ENCODE data around the gene PLEKHA5. TPM values are rescaled to one million over a fixed set of nuclear protein-coding genes. Genes with fewer than 3 reads are reported as not detected.

PLEKHA5 gene
- polyA plus RNA-seq, 1 donor = 14.7 TPM

DNA sequence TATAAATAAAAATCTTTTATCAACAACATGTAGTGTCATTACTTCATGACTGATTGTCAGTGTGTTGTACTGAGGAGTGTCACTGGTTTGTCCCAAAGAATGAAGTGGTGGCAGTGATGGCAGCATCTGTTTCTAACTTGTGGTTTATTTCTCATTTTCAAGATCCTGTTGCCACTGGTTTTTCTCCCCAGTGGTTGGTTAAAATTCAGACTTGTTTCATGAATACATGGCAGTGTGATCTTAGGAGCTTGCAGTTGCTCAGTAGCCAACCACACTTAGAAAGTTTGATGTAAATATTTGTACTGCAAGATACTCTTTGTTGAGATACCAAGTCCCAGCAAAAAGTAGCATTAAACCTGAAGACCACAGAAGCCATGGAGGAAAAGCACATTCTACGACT is 69.8 kb downstream of the PLEKHA5 start:
- DNase-seq (ENCODE audit: low read depth) = no peak

GRCh38 chr12:19200261-19200660 is 70.7 kb downstream of the PLEKHA5 start:
- DNase-seq (ENCODE audit: low read depth) = no peak

DNA sequence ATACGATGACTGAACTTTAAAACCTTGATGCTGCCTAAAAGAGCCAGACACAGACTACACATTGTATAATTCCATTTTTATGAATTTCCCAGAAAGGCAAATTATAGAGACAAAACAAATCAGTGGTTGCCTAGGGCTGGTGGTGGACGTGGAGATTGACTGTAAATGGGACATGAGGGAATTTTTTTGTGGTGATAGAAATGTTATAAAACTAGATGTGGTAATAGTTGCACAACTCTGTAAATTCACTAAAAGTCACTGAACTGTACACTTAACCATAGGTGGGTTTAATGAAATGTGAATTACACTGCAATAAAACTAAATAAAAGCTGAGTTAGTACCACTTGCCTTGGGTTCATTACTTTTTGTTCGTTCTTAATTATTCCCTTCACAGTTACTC is 72.1 kb downstream of the PLEKHA5 start:
- no peak for DNase-seq (ENCODE audit: low read depth)

GRCh38 chr12:19203013-19203412 is 73.5 kb downstream of the PLEKHA5 start:
- no peak for DNase-seq (ENCODE audit: low read depth)

- DNase-seq (ENCODE audit: low read depth) = no peak
Measured at GRCh38 chr12:19203539-19204506, 74.3 kb downstream of the PLEKHA5 start.

DNA sequence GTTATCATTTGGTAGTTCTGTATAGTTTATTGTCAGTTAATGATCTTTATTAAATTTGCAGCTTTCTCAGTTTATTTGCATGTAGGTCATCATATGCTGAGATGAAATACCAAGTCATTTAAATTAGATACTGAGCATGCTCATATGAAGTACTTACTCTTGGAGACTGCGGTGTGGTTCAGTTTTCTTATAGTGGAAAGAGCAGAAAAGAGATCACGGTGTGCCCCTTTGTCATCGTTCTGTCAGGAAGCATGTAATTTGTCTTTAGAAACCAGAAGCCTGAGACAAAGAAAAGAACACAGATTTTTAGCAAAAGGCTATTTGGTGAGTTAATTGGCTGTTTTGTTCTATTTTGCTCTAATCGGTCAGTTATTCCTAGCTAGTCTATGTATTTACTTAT is 75.6 kb downstream of the PLEKHA5 start:
- no peak for DNase-seq (ENCODE audit: low read depth)

DNA sequence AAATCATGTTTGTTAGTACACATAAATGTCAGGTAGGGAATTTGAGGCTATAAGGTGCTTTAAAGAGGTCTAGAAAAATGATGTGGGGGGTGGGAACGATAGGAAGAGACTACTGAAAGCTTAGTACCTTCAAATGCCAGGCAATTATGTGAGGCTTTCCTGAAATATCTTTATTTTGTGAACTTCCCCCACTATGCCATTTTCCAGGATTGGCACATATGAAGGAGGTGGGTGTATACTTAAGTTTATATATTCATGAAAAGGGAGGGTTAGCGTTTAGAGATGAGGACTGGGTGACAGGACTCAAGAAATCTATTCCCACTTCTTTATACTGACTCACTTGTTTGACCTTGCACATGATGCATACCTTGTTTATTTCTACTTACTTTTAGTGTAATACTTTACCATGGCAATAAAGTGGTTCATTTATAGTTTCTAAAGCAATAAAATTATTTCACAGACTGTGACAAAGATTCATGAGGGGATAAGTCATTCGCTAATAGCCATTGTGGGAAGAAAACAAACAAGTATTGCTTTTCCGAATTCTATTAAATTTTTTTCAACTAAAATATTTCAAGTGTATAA is 77.1 kb downstream of the PLEKHA5 start:
- DNase-seq (ENCODE audit: low read depth) = no peak

DNA sequence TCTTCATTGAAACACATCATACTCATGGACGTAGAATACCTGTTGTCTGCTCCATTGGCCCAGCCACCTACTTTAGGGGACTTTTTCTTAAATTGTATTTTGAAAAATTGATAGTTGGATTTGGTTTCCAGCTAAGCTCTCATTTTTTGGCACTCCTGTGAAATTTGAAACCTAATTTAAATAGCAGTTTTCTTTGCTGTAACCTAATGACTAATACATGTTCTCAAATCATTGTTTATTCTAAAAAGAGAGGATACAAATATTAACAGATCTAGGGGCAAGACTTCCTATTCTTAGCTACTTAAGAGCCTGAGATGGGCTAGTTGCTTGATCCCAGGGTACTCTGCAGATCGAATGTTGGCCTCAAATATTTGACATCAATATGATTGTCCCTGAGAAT is 78.9 kb downstream of the PLEKHA5 start:
- no peak for DNase-seq (ENCODE audit: low read depth)

GRCh38 chr12:19209661-19210060 is 80.1 kb downstream of the PLEKHA5 start:
- DNase-seq (ENCODE audit: low read depth) = no peak

DNA sequence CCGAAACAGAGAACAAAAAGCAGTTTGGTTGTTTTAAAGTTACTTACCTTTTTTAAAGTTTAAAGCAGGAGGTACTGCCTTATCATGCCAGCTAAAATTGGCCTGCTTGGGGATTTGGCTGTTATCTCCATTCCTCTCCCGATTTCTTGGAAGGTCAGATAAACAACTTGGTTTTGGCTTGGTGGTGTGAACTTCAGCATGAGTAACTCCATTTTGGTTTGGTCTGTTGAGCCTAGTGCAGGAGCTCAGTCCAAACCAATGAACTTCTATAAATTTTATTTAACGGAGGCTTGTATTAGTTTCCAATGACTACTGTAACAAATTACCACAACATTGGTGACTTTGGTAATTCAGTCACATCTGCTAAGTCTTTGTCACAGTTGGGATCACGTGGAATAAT is 82.3 kb downstream of the PLEKHA5 start:
- DNase-seq (ENCODE audit: low read depth) = no peak

DNA sequence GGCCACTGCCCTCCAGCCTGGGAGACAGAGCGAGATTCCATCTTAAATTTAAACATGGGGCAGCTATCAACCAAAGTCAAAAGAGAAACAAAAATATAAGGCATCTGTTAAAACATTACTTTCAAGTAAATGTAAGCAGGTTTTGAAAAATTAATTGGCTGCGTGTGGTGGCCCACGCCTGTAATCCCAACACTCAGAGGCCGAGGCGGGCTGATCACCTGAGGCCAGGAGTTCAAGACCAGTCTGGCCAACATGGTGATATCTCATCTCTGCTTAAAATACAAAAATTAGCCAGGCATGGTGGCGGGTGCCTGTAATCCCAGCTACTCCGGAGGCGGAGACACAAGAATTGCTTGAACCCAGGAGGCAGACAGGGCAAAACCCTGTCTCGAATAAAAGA is 82.7 kb downstream of the PLEKHA5 start:
- no peak for DNase-seq (ENCODE audit: low read depth)

- DNase-seq (ENCODE audit: low read depth) = no peak
Measured at GRCh38 chr12:19214020-19214419, 84.5 kb downstream of the PLEKHA5 start.

GRCh38 chr12:19215115-19215514 is 85.6 kb downstream of the PLEKHA5 start:
- DNase-seq (ENCODE audit: low read depth) = no peak

GRCh38 chr12:19217446-19217845 is 87.9 kb downstream of the PLEKHA5 start:
- DNase-seq (ENCODE audit: low read depth) = no peak

- DNase-seq (ENCODE audit: low read depth) = no peak
Measured at GRCh38 chr12:19220205-19220604, 90.7 kb downstream of the PLEKHA5 start.

DNA sequence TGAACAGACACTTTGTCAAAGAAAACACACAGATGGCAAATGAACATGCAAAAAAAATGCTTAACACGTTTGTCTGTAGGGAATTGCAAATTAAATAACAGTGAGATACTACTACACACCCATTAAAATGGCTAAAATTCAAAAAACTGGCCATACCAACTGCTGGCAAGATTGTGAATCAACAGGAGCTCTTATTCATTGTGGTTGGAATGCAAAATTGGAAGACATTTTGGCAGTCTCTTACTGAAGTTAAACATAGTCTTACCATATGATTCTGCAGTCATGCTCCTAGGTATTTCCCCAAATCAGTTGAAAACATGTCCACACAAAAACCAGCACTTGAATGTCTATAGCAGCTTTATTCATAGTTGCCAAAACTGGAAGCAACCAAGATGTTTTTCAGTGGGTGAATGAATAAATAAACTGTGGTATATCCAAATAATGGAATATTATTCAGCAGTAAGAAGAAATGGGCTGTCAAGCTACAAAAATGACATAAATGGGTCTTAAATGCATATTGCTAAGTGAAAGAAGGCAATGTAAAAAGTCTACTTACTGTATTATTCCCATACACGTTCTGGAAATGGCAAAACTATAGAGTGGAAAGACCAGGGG is 91.4 kb downstream of the PLEKHA5 start:
- no peak for DNase-seq (ENCODE audit: low read depth)

GRCh38 chr12:19222558-19222957 is 93.0 kb downstream of the PLEKHA5 start:
- no peak for DNase-seq (ENCODE audit: low read depth)

DNA sequence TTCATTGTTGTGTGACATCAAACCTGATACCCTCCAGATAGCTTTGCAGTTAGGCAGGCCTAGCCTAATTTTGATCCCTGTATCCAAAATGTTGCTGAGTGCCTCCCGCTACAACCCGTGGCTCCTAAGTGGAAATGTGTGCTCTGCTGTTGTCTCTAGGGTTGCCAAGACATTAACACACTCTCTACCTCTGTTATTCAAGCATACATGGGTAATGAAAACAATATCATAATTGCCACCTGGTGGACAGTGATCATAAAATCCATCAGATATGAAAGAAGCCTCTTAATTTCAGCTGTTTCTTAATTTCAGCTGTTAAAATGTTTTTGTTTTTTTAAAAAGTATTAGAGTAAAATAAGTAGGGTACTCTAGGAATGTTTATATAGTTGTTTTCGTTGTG is 93.5 kb downstream of the PLEKHA5 start:
- DNase-seq (ENCODE audit: low read depth) = no peak

DNA sequence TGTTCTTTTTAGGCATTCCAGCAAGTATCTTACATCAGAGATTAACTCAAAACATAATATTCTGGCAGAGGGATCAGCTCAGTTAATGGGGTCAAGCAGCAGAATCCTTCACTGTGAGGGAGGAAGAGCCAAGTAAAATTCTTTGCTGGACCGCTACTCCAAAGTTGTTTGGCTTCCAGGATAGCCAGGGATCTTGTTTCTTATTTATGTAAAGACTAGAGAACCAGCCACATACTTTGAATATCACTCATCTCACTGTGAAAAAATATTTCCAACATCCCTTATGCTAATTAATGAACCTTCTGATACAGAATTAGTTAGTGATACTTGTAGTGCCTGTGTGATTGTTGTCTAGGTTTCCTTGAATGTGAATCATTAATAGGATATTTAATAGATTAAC is 94.2 kb downstream of the PLEKHA5 start:
- DNase-seq (ENCODE audit: low read depth) = no peak

DNA sequence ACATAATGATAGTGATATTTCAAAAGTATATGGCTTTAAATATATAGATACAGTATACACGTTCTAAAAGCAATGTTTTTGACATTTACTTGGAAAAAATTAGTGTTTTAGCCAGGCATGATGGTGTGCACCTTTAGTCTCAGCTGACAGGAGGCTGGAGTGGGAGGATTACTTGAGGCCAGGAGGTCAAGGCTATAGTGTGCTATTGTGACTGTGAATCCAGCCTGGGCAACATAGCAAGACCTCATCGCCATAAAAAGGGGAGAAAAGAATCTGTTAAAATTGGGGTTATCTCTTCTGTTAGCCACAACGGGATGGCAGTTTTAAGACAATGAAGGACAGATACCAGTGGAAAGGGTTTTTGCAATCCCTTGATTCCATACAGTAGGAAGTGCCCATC is 95.2 kb downstream of the PLEKHA5 start:
- no peak for DNase-seq (ENCODE audit: low read depth)

DNA sequence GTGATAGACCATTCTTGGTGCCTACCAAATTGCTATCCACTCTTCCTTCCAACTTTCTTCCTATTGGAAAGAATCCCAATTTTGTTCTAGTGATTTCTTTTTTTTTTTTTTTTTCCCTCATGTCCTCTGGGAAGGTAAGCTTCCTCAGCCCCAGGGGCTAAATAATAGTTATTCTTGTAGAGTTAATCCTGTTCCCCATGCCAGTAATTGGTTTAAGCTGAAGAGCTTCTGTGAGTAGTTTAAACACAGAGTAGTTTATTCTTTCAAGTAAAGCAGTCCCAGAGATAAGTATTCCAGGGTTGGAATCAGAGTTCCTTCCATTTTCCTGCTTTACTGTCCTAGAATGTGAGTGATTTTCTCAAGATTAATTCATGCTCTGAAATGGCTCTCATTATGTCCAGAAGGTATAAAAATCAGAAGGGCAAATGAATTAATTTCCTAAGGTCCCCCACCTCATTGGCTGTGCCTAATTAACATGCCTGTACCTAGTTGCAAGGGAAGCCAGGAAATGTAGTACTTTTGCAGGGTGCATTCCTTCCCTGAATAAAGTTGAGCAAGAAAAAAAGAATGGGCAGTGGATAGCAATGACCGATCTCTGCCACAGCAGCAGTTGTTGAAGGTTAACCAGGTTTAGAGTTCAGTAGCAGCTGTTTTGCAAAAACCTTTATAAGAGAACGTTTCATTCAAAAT is 97.8 kb downstream of the PLEKHA5 start:
- DNase-seq (ENCODE audit: low read depth) = no peak

DNA sequence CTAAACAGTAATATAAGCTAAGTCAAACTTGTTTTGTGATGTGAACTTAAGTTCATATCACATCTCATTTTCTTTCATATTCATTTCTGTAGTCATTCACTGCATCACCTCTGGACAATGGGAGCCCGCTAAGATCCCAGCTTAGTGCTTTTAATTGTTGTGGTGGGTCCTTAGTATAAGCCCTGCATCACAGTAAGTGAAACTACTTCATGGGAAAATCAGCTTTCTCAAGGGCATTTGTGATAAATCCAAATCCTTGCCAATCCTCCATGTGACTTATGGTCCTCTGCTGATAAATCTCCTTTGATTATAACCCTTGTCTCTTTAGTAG is 98.3 kb downstream of the PLEKHA5 start:
- DNase-seq (ENCODE audit: low read depth) = no peak
